ENCODE results near the gene RDX. TPM values are rescaled to one million over a fixed set of nuclear protein-coding genes. Genes with fewer than 3 reads are reported as not detected.

The RDX gene
- total and polyA plus RNA-seq, 10 of the 15 experiments (the other 5 are each of a cell fraction or from before 2014, with no cell fraction given), result 24.6 to 62.2 (median 47.8) TPM

- TF ChIP-seq HSF1 (IDR thresholded peaks at IDR 0.05; ENCODE audit: low read depth, low read length) (no peak), YBX1 (IDR thresholded peaks at IDR 0.05) (no peak), REST (IDR thresholded peaks at IDR 0.05; ENCODE audit: low read depth, low read length) (no peak), HCFC1 (IDR thresholded peaks at IDR 0.05; ENCODE audit: low read length) (no peak), RUNX3 (IDR thresholded peaks at IDR 0.05; ENCODE audit: low read length) (peak; percentile 27), GATAD2B (conservative IDR thresholded peaks at IDR 0.05; ENCODE audit: low read depth) (no peak), KLF5 (IDR thresholded peaks at IDR 0.05; ENCODE audit: partially characterized antibody) (no peak), PML (IDR thresholded peaks at IDR 0.05; ENCODE audit: low read length) (no peak), MAX (IDR thresholded peaks at IDR 0.05; ENCODE audit: low read depth, low read length) (no peak), CREB1 (IDR thresholded peaks at IDR 0.05; ENCODE audit: low read depth) (no peak), RB1 (IDR thresholded peaks at IDR 0.05; ENCODE audit: borderline replicate concordance) (no peak), ASH2L (IDR thresholded peaks at IDR 0.05; ENCODE audit: borderline replicate concordance, low read depth) (no peak), BRCA1 (IDR thresholded peaks at IDR 0.05; ENCODE audit: low read depth, low read length) (no peak), NFIC (IDR thresholded peaks at IDR 0.05; ENCODE audit: low read depth, low read length) (no peak), ZBTB4 (CRISPR knock-in tag; IDR thresholded peaks at IDR 0.05) (no peak), IKZF2 (IDR thresholded peaks at IDR 0.05) (0 out of 4 replicates have a peak, but pooled peaks have one; percentile 17 to 41), IKZF1 (conservative IDR thresholded peaks at IDR 0.05) (peak; percentile 34; the same call in 1 of the 2 replicates), EZH2 (IDR thresholded peaks at IDR 0.05; ENCODE audit: borderline replicate concordance, control insufficient read depth, low read depth, low read length) (no peak), RELB (IDR thresholded peaks at IDR 0.05; ENCODE audit: low read depth) (no peak), SMC3 (IDR thresholded peaks at IDR 0.05; ENCODE audit: borderline replicate concordance, low read length) (no peak), BMI1 (IDR thresholded peaks at IDR 0.05; ENCODE audit: borderline replicate concordance) (peak; percentile 79; the same call in 1 of the 2 replicates)
These were observed 41.3 kb upstream of the RDX start (continued) for GRCh38 chr11:110337570-110338193.
